Mucosa of rectum (tissue), 2 donors: ENCODE measurements around the gene DYNLT1.
"Not testable (repeated sequence)": the region's sequence is repeated elsewhere in the genome, so short reads cannot be mapped to it uniquely, and the experiment has no call there.

Source experiments
- H3K27ac ChIP-seq, 2 donors: one replicate each; pipeline ENCODE4 v1.7.0; 2013; ENCODE audit warnings: inconsistent platforms in 2 of 2, low read depth in 2 of 2, low read length in 2 of 2
- H3K27me3 ChIP-seq, 2 donors: one replicate each; pipeline ENCODE4 v1.7.0; 2013; ENCODE audit warnings: low read length in 2 of 2; ENCODE audit not compliant: control insufficient read depth in 2 of 2, insufficient read depth in 2 of 2
- H3K36me3 ChIP-seq, 2 donors: one replicate each; pipeline ENCODE4 v1.7.0; 2013; ENCODE audit warnings: low read length in 2 of 2; ENCODE audit not compliant: control insufficient read depth in 2 of 2, insufficient read depth in 2 of 2
- H3K4me1 ChIP-seq, 2 donors: one replicate each; pipeline ENCODE4 v1.7.0; 2013; ENCODE audit warnings: low read length in 2 of 2, mild to moderate bottlenecking in 1 of 2; ENCODE audit not compliant: control insufficient read depth in 2 of 2, insufficient read depth in 2 of 2
- H3K4me3 ChIP-seq, 2 donors: one replicate each; pipeline ENCODE4 v1.7.0; 2013; ENCODE audit warnings: low read length in 2 of 2
- H3K9ac ChIP-seq, 2 donors: one replicate each; pipeline ENCODE4 v1.7.0; 2013; ENCODE audit warnings: low read length in 2 of 2, low read depth in 1 of 2, mild to moderate bottlenecking in 1 of 2
- H3K9me3 ChIP-seq, 2 donors: one replicate each; pipeline ENCODE4 v1.7.0; 2013; ENCODE audit warnings: low read length in 2 of 2; ENCODE audit not compliant: control insufficient read depth in 2 of 2
- donor health status: healthy.
- donor health status: Normal muscosa, but diverticular disease.

Gene DYNLT1

DNA sequence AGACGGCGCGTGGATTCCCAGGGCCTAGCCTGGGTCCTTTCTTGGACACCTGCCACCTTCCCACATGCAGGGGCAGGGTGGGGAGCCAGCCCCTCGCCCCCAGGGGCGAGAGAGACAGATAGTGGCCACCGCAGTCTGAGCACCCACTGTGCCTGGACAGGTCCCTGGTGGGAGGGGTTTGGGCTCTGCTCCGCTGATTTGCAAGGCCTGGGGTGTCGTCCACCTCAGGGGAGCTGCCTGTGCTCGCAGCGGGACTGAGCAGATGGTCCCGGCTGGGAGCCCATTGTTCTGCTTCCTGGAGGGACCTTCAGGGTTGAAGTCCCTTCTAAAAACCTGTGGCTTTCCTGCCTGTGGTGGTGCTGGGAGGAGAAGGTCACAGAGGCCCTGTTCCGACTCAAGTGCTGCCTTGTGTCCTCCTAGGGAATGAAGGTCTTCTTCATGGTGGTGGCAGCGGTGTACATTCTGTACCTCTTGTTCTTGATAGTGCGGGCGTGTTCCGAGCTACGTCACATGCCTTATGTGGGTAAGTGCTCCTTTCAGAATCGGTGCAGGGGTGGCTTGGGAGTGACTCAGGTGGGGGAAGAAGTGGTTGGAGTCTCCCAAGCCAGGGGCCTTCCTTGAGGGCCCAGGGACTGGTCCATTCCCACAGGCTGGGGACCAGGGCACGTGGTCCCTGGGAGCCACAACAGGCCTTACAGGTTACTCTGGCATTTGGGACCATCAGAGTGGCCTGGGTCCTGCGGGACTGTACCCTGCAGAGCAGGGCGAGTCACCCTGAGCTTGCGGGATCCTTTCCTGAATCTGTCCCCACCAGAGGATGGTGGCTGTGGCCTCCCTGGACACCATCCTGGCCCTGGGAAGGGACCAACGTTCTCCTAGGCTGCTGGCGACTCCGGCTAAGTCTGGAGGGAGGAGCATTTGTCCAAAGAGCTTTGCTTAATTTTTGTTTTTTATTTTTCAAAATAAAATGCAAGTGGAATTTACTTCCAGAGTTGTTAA lies 19.6 kb downstream of the DYNLT1 start:
- Histone ChIP-seq H3K27me3 (no peaks in the 10 kb centered on the region), H3K9ac (no peak overlapping the region), H3K4me1 (peaks cover 0 to under 1% of the 10 kb centered on the region in 2 donors), H3K9me3 (no peaks in the 10 kb centered on the region), H3K4me3 (no peak overlapping the region), H3K36me3 (peaks cover 46 to 63% of the 10 kb centered on the region in 2 donors), H3K27ac (no peak overlapping the region)

DNA sequence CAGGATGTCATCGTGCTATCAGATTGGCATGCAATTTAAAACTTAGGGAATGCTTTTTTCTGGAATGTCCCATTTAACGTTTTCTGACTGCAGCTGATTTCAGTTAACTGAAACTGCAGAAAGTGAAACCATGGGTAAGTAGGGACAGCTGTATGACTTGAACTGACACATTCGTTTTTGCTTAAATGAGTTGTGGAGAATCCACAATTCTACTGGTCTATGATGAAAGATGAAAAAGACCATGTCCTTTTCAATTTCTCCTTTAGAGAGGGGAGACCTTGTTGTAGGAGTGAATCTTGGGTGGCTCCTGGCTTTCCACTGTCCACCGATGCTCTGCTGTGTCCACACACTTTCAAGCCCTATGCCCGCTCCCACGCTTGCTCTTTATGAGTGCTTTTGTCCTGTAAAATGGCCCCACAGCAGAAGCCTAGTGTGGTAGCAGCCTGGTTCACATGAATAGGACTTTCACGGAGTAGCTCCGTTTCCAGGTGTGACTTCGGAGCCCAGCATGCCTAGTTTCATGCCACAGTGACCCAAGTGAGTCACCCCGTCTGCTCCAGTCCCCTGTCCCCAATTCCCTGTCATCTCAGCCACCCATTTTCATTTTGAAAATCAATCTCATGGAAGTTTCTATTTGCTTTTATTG lies 21.9 kb downstream of the DYNLT1 start:
- no peaks in the 10 kb centered on the region for H3K9me3 ChIP-seq
- no peak overlapping the region for H3K27ac ChIP-seq
- H3K4me1 ChIP-seq, result no peaks in the 10 kb centered on the region
- H3K36me3 ChIP-seq, result peaks cover 34 to 52% of the 10 kb centered on the region in 2 donors
- H3K4me3 ChIP-seq, result no peak overlapping the region
- no peaks in the 10 kb centered on the region for H3K27me3 ChIP-seq
- H3K9ac ChIP-seq, result no peak overlapping the region

DNA sequence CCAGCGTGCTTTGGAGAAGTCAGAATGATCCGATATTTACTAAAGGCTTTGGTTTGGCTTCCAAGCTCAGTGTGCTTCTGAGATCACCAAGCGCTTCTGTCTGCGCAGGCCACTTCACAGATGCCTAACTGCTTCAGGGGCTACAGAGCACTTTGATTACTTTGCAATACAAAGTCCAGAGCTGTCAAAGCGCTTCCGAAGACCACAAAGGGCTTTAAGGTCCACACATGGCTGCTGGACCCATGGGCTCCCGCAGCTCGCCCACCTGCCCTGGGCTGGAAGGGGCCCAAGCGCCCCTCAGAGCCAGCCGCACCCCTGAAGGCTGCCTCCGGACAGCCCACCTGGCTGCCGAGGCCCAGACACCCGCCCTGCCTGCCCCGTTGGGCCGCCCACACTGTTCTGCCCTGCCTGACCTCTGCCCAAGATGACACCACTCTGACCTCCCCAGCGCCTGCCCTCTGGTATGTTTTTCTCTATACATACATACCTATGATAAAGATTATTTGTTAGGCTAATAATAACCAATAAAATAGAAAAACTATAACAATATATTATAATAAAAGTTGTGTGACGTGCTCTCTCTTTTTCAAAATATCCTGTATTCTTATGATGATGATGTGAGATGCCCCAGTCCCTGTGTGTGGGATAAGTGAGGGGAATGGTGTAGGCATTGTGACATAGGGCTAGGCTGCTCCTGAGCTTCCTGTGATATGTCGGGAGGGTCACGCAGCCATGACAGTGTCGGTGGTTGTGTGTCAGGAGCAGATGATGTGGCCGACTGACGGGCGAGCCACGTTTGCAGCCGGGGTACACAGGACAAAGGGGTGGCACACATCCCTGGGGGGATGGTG lies 22.6 kb downstream of the DYNLT1 start:
- H3K27me3 ChIP-seq, result no peaks in the 10 kb centered on the region
- H3K9me3 ChIP-seq, result no peaks in the 10 kb centered on the region
- H3K4me3 ChIP-seq, result no peak overlapping the region
- H3K27ac ChIP-seq, result no peak overlapping the region
- H3K36me3 ChIP-seq, result peaks cover 27 to 46% of the 10 kb centered on the region in 2 donors
- no peak overlapping the region for H3K9ac ChIP-seq
- H3K4me1 ChIP-seq, result no peaks in the 10 kb centered on the region

- Histone ChIP-seq H3K9ac (no peak overlapping the region), H3K9me3 (no peaks in the 10 kb centered on the region), H3K36me3 (peaks cover 20 to 38% of the 10 kb centered on the region in 2 donors), H3K4me1 (no peaks in the 10 kb centered on the region), H3K4me3 (no peak overlapping the region), H3K27me3 (no peaks in the 10 kb centered on the region), H3K27ac (no peak overlapping the region)
These were observed 23.4 kb downstream of the DYNLT1 start for GRCh38 chr6:158620963-158621693.

- Histone ChIP-seq H3K9ac (no peak overlapping the region), H3K36me3 (peaks cover 18 to 29% of the 10 kb centered on the region in 2 donors), H3K4me3 (no peak overlapping the region), H3K9me3 (no peaks in the 10 kb centered on the region), H3K27me3 (no peaks in the 10 kb centered on the region), H3K4me1 (no peaks in the 10 kb centered on the region), H3K27ac (no peak overlapping the region)
These were observed 24.4 kb downstream of the DYNLT1 start for GRCh38 chr6:158619922-158620801.

GRCh38 chr6:158618289-158618688 lies 26.3 kb downstream of the DYNLT1 start:
- peaks cover 14 to 25% of the 10 kb centered on the region in 2 donors for H3K36me3 ChIP-seq
- H3K27me3 ChIP-seq, H3K4me1 ChIP-seq, H3K9me3 ChIP-seq, H3K27ac ChIP-seq, H3K9ac ChIP-seq, H3K4me3 ChIP-seq: not testable (repeated sequence)

DNA sequence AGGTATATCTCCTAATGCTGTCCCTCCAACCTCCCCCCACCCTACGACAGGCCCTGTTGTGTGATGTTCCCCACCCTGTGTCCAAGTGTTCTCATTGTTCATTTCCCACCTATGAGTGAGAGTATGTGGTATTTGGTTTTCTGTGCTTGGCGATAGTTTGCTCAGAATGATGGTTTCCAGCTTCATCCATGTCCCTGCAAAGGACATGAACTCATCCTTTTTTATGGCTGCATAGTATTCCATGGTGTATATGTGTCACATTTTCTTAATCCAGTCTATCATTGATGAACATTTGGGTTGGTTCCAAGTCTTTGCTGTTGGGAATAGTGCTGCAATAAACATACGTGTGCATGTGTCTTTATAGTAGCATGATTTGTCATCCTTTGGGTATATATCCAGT lies 29.9 kb downstream of the DYNLT1 start:
- H3K4me1 ChIP-seq, H3K27ac ChIP-seq, H3K9me3 ChIP-seq, H3K4me3 ChIP-seq, H3K27me3 ChIP-seq, H3K9ac ChIP-seq: not testable (repeated sequence)
- peaks cover 14 to 19% of the 10 kb centered on the region in 2 donors for H3K36me3 ChIP-seq

- no peak overlapping the region for H3K4me3 ChIP-seq
- no peaks in the 10 kb centered on the region for H3K27me3 ChIP-seq
- H3K27ac ChIP-seq, result no peak overlapping the region
- H3K9ac ChIP-seq, result no peak overlapping the region
- no peaks in the 10 kb centered on the region for H3K4me1 ChIP-seq
- peaks cover 36 to 41% of the 10 kb centered on the region in 2 donors for H3K36me3 ChIP-seq
- no peaks in the 10 kb centered on the region for H3K9me3 ChIP-seq
These were observed 32.8 kb downstream of the DYNLT1 start for GRCh38 chr6:158611541-158612370.
